A549 (cell line): Measurements from ENCODE around the gene CD1D.

Source experiments
- MYC ChIP-seq: IDR thresholded peaks from 2 replicates; pipeline ENCODE4 v1.6.1; 2012; ENCODE audit warnings: mild to moderate bottlenecking, inconsistent platforms, low read length, improper control_type of control experiment, borderline replicate concordance
- RNF2 ChIP-seq: fragments of 200-600 bp; sonication (generic); IDR thresholded peaks from 2 replicates; pipeline ENCODE4 v1.6.1; 2016; ENCODE audit warnings: low read depth, mild to moderate bottlenecking, antibody characterized with exemption, moderate library complexity, borderline replicate concordance
- ZNF302 ChIP-seq: fragments of 250-450 bp; sonication (Bioruptor Pico); IDR thresholded peaks from 2 replicates; pipeline ENCODE4 v1.9.0; 2021; ENCODE audit warnings: inconsistent platforms, mild to moderate bottlenecking, moderate library complexity
- TF ChIP-seq, protein P1 (sequence below): fragments of >200 bp; sonication (Bioruptor Twin); formaldehyde crosslinking; IDR thresholded peaks from 3 replicates; pipeline ENCODE4 v1.5.1; 2016
- TF ChIP-seq, protein P2 (sequence below): fragments of 150-350 bp; IDR thresholded peaks from 2 replicates; pipeline ENCODE4 v1.6.1; 2014; ENCODE audit warnings: low read depth, mild to moderate bottlenecking, low read length

DNA sequence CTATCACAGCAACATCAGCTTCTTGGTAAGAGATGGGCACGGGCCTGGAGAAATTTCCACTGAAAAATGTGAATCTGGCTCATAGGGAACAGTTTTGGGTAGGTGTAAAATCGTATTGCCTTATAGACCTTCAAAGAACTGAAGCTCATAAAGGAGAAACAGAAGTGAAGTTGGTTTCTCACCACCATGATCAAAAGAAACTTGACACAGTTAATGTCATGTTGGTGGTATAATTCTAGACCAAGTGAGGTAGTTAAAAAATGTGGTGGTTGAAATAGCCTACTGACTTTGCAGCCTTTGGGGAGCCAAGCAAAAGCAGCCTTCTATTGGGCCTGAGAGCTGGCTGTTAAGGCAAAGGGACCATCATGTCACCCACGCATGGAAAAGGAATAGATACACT lies 8.9 kb downstream of the CD1D start:
- TF ChIP-seq, protein P1, sequence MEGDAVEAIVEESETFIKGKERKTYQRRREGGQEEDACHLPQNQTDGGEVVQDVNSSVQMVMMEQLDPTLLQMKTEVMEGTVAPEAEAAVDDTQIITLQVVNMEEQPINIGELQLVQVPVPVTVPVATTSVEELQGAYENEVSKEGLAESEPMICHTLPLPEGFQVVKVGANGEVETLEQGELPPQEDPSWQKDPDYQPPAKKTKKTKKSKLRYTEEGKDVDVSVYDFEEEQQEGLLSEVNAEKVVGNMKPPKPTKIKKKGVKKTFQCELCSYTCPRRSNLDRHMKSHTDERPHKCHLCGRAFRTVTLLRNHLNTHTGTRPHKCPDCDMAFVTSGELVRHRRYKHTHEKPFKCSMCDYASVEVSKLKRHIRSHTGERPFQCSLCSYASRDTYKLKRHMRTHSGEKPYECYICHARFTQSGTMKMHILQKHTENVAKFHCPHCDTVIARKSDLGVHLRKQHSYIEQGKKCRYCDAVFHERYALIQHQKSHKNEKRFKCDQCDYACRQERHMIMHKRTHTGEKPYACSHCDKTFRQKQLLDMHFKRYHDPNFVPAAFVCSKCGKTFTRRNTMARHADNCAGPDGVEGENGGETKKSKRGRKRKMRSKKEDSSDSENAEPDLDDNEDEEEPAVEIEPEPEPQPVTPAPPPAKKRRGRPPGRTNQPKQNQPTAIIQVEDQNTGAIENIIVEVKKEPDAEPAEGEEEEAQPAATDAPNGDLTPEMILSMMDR: no peak
- TF ChIP-seq RNF2: no peak
- TF ChIP-seq, protein P2, sequence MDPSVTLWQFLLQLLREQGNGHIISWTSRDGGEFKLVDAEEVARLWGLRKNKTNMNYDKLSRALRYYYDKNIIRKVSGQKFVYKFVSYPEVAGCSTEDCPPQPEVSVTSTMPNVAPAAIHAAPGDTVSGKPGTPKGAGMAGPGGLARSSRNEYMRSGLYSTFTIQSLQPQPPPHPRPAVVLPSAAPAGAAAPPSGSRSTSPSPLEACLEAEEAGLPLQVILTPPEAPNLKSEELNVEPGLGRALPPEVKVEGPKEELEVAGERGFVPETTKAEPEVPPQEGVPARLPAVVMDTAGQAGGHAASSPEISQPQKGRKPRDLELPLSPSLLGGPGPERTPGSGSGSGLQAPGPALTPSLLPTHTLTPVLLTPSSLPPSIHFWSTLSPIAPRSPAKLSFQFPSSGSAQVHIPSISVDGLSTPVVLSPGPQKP: no peak
- TF ChIP-seq ZNF302: no peak
- TF ChIP-seq MYC: no peak
